Endothelial cell of umbilical vein (primary cell): ENCODE measurements around the gene GRPR. TPM values are rescaled to one million over a fixed set of nuclear protein-coding genes. Genes with fewer than 3 reads are reported as not detected.

Experiments used
- BruUV-seq: library from RNA; stranded (reverse); fragments of 400-500 nt; replicated peaks from 2 replicates; lab custom pipeline; 2021; lab: Mats Ljungman, UMichigan
- CTCF ChIA-PET: fragments of 300-600, 350-600 bp; sonication (Branson Sonifier 250); formaldehyde crosslinking; loops from one replicate; lab custom pipeline; 2021; ENCODE audit warnings: antibody characterized with exemption, inconsistent platforms; lab: Charles Lee
- POLR2A ChIA-PET: fragments of 300-600, 350-600 bp; sonication (Branson Sonifier 250); formaldehyde crosslinking; loops from one replicate; lab custom pipeline; 2021; ENCODE audit warnings: antibody characterized with exemption, inconsistent platforms; lab: Charles Lee
- DNase-seq: peaks from one replicate; pipeline ENCODE4 v3.0.0-alpha.2; 2011; ENCODE audit warnings: low read depth, low spot score
- FAIRE-seq: peaks from 2 replicates; lab custom pipeline; 2011; peaks lifted over from hg19 to GRCh38; lab: Jason Lieb, UNC
- H2AFZ ChIP-seq: 2 replicates; pipeline ENCODE4 v1.6.0; 2012; ENCODE audit warnings: low read depth, low read length, control low read depth, inconsistent platforms
- H3K27ac ChIP-seq: 2 replicates; pipeline ENCODE4 v1.5.1; 2011; ENCODE audit warnings: low read depth, mild to moderate bottlenecking, control low read depth, low read length, moderate library complexity; ENCODE audit not compliant: insufficient read depth
- H3K27me3 ChIP-seq, 2 experiments: 2 replicates each; pipeline versions ENCODE4 v1.6.0 to v1.6.1; 2011; ENCODE audit warnings: low read length in 2 of 2, mixed read lengths in 1 of 2; ENCODE audit not compliant: control insufficient read depth in 2 of 2, insufficient read depth in 2 of 2
- H3K36me3 ChIP-seq, 2 experiments: 2 replicates in 1 of 2; 3 replicates in 1 of 2; pipeline ENCODE4 v1.5.1; 2011; ENCODE audit warnings: low read length in 2 of 2, mild to moderate bottlenecking in 1 of 2, moderate library complexity in 1 of 2; ENCODE audit not compliant: control insufficient read depth in 2 of 2, insufficient read depth in 2 of 2; ENCODE audit errors: extremely low read depth in 1 of 2
- H3K4me1 ChIP-seq: 3 replicates; pipeline ENCODE4 v1.5.1; 2011; ENCODE audit warnings: mild to moderate bottlenecking, low read length; ENCODE audit not compliant: control insufficient read depth, insufficient read depth; ENCODE audit errors: extremely low read depth
- H3K4me2 ChIP-seq: 2 replicates; pipeline ENCODE4 v1.6.1; 2011; ENCODE audit warnings: low read length, control low read depth, mixed read lengths; ENCODE audit not compliant: insufficient read depth
- H3K4me3 ChIP-seq, 3 experiments: fragments of 200-600 bp in 1 of 3; sonication (generic), shearing (Covaris generic) in 1 of 3; replicated peaks in 1 of 3; 2 replicates each; pipeline ENCODE4 v1.5.1; 2011 to 2016; ENCODE audit warnings: control low read depth in 3 of 3, low read length in 3 of 3, mild to moderate bottlenecking in 2 of 3, inconsistent platforms in 1 of 3, low read depth in 1 of 3, moderate library complexity in 1 of 3; ENCODE audit not compliant: insufficient read depth in 1 of 3
- H3K79me2 ChIP-seq: 2 replicates; pipeline ENCODE4 v1.6.0; 2012; ENCODE audit warnings: low read length, inconsistent platforms; ENCODE audit not compliant: control insufficient read depth, insufficient read depth
- H3K9ac ChIP-seq: replicated peaks from 2 replicates; pipeline ENCODE3; 2011; ENCODE audit warnings: low read length, control low read depth; ENCODE audit not compliant: insufficient read depth; ENCODE audit errors: extremely low read depth
- H3K9me1 ChIP-seq: replicated peaks from 3 replicates; pipeline ENCODE4 v1.6.0; 2011; ENCODE audit warnings: mild to moderate bottlenecking, low read length; ENCODE audit not compliant: control insufficient read depth, insufficient read depth; ENCODE audit errors: extremely low read depth
- H3K9me3 ChIP-seq: replicated peaks from 2 replicates; pipeline ENCODE4 v1.5.1; 2012; ENCODE audit warnings: low read length, inconsistent platforms; ENCODE audit not compliant: control insufficient read depth, insufficient read depth
- H4K20me1 ChIP-seq: replicated peaks from 2 replicates; pipeline ENCODE3; 2011; ENCODE audit warnings: mild to moderate bottlenecking, low read length; ENCODE audit not compliant: control insufficient read depth, insufficient read depth; ENCODE audit errors: extremely low read depth
- CTCF ChIP-seq, 2 donors: IDR thresholded peaks; 1 replicate in 1 of 2; 2 replicates in 1 of 2; pipeline ENCODE4 v1.5.1; 2011; ENCODE audit warnings: low read length in 2 of 2, mild to moderate bottlenecking in 2 of 2, moderate library complexity in 2 of 2, control low read depth in 1 of 2, inconsistent platforms in 1 of 2, low read depth in 1 of 2; ENCODE audit not compliant: insufficient read depth in 1 of 2; ENCODE audit errors: extremely low read depth in 1 of 2
- EZH2 ChIP-seq: IDR thresholded peaks from 2 replicates; pipeline ENCODE4 v1.6.1; 2012; ENCODE audit warnings: borderline replicate concordance, low read depth, mild to moderate bottlenecking, moderate library complexity, low read length, inconsistent platforms; ENCODE audit not compliant: severe bottlenecking
- FOS ChIP-seq: IDR thresholded peaks from 2 replicates; pipeline ENCODE4 v1.6.1; 2011; ENCODE audit warnings: mild to moderate bottlenecking, low read length, moderate library complexity, borderline replicate concordance; ENCODE audit not compliant: insufficient read depth
- GATA2 ChIP-seq: IDR thresholded peaks from 2 replicates; pipeline ENCODE4 v1.7.0; 2011; ENCODE audit warnings: low read depth, mild to moderate bottlenecking, moderate library complexity, mixed read lengths, low read length; ENCODE audit not compliant: insufficient read length, insufficient read depth
- JUN ChIP-seq: IDR thresholded peaks from 2 replicates; pipeline ENCODE4 v1.6.1; 2011; ENCODE audit warnings: borderline replicate concordance, low read depth; ENCODE audit not compliant: insufficient read length, insufficient read depth
- MAX ChIP-seq: IDR thresholded peaks from 2 replicates; pipeline ENCODE4 v1.6.1; 2011; ENCODE audit not compliant: insufficient read depth, insufficient read length
- MYC ChIP-seq: IDR thresholded peaks from one replicate; pipeline ENCODE4 v1.6.1; 2011; ENCODE audit warnings: mild to moderate bottlenecking, low read depth, low read length
- POLR2A ChIP-seq: IDR thresholded peaks from 2 replicates; pipeline ENCODE4 v1.6.1; 2012; ENCODE audit warnings: low read depth, mild to moderate bottlenecking, control low read depth, low read length
- dilution Hi-C: fragments of 300-500 bp; cut with MboI; formaldehyde crosslinking; loops from one replicate; pipeline ENCODE4 v1.15.0; 2019; ENCODE audit warnings: low sequenced_read_pairs; ENCODE audit not compliant: extremely low pct_ligation_motif_present
- intact Hi-C: fragments of 100-400 bp; cut with micrococcal nuclease; formaldehyde crosslinking; loops from one replicate; pipeline ENCODE4 v1.10.0; 2022
- polyA plus RNA-seq, 4 experiments: library from polyadenylated mRNA; depleted of rRNA in 3 of 4; stranded (reverse) in 3 of 4; unstranded in 1 of 4; fragments of >200 nt; gene quantifications; 2 replicates each; pipeline versions ENCODE4 v1.2.1 to v1.2.3, GENCODE V29; 2011 to 2012; ENCODE audit warnings: missing spikeins in 1 of 4
- total RNA-seq: library from RNA; stranded (reverse); gene quantifications from 2 replicates; pipeline ENCODE4 v1.2.3, GENCODE V29; 2021

GRPR gene
- total and polyA plus RNA-seq, 2 donors (not counting 3 experiments of a cell fraction or from before 2014, with no cell fraction given), result 0.11 TPM; not detected in 1

- Histone ChIP-seq H3K4me2 (no peak overlapping the region), H3K4me1 (no peaks in the 10 kb centered on the region), H3K27me3 (no peaks in the 10 kb centered on the region), H3K9me1 (no peaks in the 10 kb centered on the region), H4K20me1 (no peaks in the 10 kb centered on the region), H2AFZ (no peak overlapping the region), H3K79me2 (no peaks in the 10 kb centered on the region), H3K9ac (no peak overlapping the region), H3K4me3 (no peak overlapping the region), H3K9me3 (no peaks in the 10 kb centered on the region), H3K27ac (no peak overlapping the region), H3K36me3 (no peaks in the 10 kb centered on the region)
- POLR2A ChIA-PET, result no interaction called here
- no TSS peak for BruUV-seq
- dilution Hi-C loops, result no loop called here
- CTCF ChIA-PET, result interaction anchor here (1.0 to 2.2 kb wide), 5 partner anchors 11 to 288 kb away, joined by 3 to 9 read pairs (median 3); partner anchors contain the start of gene GRPR
- DNase-seq (no peak), FAIRE-seq (no peak)
- intact Hi-C loops, result no loop called here
- no peak for TF ChIP-seq POLR2A
- TF ChIP-seq JUN, result no peak
- TF ChIP-seq EZH2, result no peak
- TF ChIP-seq CTCF (IDR thresholded peaks at IDR 0.05; ENCODE audit: extremely low read depth in 1 of 2, insufficient read depth in 1 of 2, low read depth in 1 of 2, low read length in 2 of 2), result no peak
- TF ChIP-seq MAX, result no peak
- no peak for TF ChIP-seq MYC
- TF ChIP-seq GATA2, result no peak
- TF ChIP-seq FOS, result no peak
Measured at GRCh38 chrX:16137416-16138107, 14.2 kb downstream of the GRPR start.
